ENCODE data around the gene PTRH1. TPM values are rescaled to one million over a fixed set of nuclear protein-coding genes. Genes with fewer than 3 reads are reported as not detected.

PTRH1 gene
- total and polyA plus RNA-seq, 2 of the 13 experiments (the other 11 are each of a cell fraction or from before 2014, with no cell fraction given): 4.0 to 10.4 TPM

DNA sequence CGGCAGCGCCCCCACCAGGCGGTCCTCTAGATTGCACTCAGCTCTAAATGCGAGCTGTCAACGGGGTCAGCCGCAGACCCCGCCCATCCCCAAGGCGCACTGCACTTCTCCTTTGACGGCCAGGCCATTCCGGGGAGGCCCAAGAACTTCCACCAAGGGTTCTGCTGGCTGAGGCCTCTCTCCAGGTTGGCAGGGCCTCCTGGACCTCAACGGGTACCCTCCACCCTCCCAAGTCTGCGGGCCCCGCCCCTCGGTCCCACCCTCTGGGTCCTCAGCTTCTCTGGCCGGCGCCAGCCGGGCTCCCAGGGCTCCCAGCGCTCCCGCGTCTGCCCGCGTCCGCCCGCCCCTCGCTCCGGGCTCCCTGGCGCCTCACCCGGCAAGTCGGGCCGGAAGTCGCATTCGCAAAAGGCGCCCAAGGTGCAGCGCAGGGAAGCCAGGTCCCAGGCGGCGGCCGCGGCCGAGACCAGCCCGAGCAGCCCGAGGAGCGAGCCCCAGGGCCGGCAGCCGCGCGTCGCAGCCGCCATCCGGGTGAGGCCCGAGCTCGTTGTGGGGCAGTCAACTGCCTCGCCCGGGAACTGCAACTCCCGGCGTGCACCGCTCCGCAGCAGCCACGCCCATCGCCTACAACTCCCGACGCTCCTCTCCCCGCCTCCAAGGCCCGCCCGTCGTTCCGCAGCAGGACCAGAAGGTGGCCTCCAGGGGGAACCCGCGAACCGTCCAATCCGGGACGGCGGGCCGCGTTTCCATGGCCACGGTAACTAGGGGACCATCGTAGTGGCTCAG lies 19.5 kb upstream of the PTRH1 start, which contains the start of gene TOR2A (continued):
- TF ChIP-seq MAF1 (CRISPR knock-in tag; IDR thresholded peaks at IDR 0.05; ENCODE audit: borderline replicate concordance) (no peak), ZNF543 (CRISPR knock-in tag; IDR thresholded peaks at IDR 0.05) (no peak; the same call in 1 of the 2 replicates), ZSCAN31 (CRISPR knock-in tag; IDR thresholded peaks at IDR 0.05; ENCODE audit: low read depth) (no peak; the same call in 1 of the 2 replicates), RCOR2 (CRISPR knock-in tag; IDR thresholded peaks at IDR 0.05) (no peak), ATRX (CRISPR knock-in tag; IDR thresholded peaks at IDR 0.05; ENCODE audit: borderline replicate concordance) (no peak), ZNF329 (CRISPR knock-in tag; IDR thresholded peaks at IDR 0.05; ENCODE audit: low read depth) (no peak), ZNF44 (CRISPR knock-in tag; IDR thresholded peaks at IDR 0.05) (no peak), ZNF780A (CRISPR knock-in tag; IDR thresholded peaks at IDR 0.05) (no peak), GATAD2A (CRISPR knock-in tag; IDR thresholded peaks at IDR 0.05) (no peak), POGZ (CRISPR knock-in tag; IDR thresholded peaks at IDR 0.05) (no peak; the same call in 1 of the 2 replicates), ZNF777 (CRISPR knock-in tag; IDR thresholded peaks at IDR 0.05) (no peak; the same call in 1 of the 2 replicates)
- TF ChIP-seq, protein P1, sequence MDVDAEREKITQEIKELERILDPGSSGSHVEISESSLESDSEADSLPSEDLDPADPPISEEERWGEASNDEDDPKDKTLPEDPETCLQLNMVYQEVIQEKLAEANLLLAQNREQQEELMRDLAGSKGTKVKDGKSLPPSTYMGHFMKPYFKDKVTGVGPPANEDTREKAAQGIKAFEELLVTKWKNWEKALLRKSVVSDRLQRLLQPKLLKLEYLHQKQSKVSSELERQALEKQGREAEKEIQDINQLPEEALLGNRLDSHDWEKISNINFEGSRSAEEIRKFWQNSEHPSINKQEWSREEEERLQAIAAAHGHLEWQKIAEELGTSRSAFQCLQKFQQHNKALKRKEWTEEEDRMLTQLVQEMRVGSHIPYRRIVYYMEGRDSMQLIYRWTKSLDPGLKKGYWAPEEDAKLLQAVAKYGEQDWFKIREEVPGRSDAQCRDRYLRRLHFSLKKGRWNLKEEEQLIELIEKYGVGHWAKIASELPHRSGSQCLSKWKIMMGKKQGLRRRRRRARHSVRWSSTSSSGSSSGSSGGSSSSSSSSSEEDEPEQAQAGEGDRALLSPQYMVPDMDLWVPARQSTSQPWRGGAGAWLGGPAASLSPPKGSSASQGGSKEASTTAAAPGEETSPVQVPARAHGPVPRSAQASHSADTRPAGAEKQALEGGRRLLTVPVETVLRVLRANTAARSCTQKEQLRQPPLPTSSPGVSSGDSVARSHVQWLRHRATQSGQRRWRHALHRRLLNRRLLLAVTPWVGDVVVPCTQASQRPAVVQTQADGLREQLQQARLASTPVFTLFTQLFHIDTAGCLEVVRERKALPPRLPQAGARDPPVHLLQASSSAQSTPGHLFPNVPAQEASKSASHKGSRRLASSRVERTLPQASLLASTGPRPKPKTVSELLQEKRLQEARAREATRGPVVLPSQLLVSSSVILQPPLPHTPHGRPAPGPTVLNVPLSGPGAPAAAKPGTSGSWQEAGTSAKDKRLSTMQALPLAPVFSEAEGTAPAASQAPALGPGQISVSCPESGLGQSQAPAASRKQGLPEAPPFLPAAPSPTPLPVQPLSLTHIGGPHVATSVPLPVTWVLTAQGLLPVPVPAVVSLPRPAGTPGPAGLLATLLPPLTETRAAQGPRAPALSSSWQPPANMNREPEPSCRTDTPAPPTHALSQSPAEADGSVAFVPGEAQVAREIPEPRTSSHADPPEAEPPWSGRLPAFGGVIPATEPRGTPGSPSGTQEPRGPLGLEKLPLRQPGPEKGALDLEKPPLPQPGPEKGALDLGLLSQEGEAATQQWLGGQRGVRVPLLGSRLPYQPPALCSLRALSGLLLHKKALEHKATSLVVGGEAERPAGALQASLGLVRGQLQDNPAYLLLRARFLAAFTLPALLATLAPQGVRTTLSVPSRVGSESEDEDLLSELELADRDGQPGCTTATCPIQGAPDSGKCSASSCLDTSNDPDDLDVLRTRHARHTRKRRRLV (CRISPR knock-in tag; IDR thresholded peaks at IDR 0.05): no peak
- TF ChIP-seq, protein P2, sequence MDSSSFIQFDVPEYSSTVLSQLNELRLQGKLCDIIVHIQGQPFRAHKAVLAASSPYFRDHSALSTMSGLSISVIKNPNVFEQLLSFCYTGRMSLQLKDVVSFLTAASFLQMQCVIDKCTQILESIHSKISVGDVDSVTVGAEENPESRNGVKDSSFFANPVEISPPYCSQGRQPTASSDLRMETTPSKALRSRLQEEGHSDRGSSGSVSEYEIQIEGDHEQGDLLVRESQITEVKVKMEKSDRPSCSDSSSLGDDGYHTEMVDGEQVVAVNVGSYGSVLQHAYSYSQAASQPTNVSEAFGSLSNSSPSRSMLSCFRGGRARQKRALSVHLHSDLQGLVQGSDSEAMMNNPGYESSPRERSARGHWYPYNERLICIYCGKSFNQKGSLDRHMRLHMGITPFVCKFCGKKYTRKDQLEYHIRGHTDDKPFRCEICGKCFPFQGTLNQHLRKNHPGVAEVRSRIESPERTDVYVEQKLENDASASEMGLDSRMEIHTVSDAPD (CRISPR knock-in tag; IDR thresholded peaks at IDR 0.05): no peak
- TF ChIP-seq, protein P3, sequence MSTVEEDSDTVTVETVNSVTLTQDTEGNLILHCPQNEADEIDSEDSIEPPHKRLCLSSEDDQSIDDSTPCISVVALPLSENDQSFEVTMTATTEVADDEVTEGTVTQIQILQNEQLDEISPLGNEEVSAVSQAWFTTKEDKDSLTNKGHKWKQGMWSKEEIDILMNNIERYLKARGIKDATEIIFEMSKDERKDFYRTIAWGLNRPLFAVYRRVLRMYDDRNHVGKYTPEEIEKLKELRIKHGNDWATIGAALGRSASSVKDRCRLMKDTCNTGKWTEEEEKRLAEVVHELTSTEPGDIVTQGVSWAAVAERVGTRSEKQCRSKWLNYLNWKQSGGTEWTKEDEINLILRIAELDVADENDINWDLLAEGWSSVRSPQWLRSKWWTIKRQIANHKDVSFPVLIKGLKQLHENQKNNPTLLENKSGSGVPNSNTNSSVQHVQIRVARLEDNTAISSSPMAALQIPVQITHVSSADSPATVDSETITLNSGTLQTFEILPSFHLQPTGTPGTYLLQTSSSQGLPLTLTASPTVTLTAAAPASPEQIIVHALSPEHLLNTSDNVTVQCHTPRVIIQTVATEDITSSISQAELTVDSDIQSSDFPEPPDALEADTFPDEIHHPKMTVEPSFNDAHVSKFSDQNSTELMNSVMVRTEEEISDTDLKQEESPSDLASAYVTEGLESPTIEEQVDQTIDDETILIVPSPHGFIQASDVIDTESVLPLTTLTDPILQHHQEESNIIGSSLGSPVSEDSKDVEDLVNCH (CRISPR knock-in tag; IDR thresholded peaks at IDR 0.05): 0 out of 2 replicates have a peak, but pooled peaks have one; percentile 26
- TF ChIP-seq, protein P4, sequence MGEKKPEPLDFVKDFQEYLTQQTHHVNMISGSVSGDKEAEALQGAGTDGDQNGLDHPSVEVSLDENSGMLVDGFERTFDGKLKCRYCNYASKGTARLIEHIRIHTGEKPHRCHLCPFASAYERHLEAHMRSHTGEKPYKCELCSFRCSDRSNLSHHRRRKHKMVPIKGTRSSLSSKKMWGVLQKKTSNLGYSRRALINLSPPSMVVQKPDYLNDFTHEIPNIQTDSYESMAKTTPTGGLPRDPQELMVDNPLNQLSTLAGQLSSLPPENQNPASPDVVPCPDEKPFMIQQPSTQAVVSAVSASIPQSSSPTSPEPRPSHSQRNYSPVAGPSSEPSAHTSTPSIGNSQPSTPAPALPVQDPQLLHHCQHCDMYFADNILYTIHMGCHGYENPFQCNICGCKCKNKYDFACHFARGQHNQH (CRISPR knock-in tag; IDR thresholded peaks at IDR 0.05): peak; percentile 68; the same call in 1 of the 2 replicates
- TF ChIP-seq, protein P5, sequence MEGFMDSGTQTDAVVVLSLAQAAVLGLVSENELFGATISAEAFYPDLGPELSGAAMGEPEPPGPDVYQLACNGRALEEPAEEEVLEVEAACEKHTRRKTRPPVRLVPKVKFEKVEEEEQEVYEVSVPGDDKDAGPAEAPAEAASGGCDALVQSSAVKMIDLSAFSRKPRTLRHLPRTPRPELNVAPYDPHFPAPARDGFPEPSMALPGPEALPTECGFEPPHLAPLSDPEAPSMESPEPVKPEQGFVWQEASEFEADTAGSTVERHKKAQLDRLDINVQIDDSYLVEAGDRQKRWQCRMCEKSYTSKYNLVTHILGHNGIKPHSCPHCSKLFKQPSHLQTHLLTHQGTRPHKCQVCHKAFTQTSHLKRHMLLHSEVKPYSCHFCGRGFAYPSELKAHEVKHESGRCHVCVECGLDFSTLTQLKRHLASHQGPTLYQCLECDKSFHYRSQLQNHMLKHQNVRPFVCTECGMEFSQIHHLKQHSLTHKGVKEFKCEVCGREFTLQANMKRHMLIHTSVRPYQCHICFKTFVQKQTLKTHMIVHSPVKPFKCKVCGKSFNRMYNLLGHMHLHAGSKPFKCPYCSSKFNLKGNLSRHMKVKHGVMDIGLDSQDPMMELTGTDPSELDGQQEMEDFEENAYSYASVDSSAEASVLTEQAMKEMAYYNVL (CRISPR knock-in tag; IDR thresholded peaks at IDR 0.05; ENCODE audit: borderline replicate concordance): no peak
